ENCODE data around the gene SPECC1.
"Not testable (repeated sequence)": the region's sequence is repeated elsewhere in the genome, so short reads cannot be mapped to it uniquely, and the experiment has no call there.

SPECC1 gene

DNA sequence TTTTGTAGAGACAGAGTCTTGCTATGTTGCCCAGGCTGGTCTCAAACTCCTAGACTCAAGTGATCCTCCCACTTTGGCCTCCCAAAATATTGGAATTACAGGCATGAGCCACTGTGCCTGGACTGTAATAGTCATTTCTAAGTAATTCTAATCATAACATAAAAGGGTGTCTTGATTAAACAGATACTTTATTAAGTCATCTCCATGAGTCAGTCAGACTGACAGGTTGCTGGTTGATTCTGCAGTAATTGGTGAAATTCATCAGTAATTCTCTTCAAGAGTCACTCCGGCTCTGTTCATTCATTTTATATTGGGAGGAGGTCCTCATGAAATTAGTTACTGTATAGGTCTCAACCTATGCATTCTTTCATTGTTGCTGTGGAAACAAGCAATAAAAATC is 85.6 kb downstream of the SPECC1 start:
- no peak for DNase-seq (ENCODE audit: low spot score)

DNA sequence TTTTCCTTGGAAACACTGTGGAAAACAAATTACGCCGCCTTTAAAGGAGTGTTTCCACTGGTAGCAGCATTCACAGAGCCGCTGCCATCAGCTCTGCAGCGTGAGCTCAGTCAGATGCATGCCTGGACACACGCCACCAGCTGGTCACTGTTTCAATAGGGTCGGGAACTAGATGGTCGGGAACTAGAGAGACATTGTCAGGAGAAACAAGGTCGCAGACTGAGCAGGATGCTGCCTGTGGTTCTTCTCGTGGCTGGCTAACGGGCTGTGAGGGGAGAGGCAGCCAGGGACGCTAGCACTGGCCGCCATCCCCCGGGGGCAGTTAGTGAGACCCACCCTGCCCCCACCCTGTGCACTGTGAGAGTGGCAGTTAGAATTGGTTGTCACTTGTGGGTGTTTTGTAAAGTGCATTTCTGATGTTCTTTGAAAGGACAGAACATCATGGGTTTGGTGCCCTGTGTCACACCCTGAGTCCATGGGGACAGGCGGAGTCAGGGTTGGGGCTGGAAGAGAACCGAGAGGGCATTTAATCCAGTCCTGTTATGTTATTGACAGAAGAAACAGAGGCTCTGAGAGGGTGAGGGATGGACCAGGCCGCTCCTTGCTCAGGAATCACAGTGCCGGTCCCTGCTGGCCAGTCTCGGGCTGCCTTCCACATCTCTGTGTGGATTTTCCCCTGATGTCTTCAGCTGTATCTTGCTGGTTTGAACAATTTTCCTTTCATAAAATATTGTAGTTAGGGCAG is 86.3 kb downstream of the SPECC1 start:
- peak; percentile 64 for DNase-seq (ENCODE audit: low spot score)

DNA sequence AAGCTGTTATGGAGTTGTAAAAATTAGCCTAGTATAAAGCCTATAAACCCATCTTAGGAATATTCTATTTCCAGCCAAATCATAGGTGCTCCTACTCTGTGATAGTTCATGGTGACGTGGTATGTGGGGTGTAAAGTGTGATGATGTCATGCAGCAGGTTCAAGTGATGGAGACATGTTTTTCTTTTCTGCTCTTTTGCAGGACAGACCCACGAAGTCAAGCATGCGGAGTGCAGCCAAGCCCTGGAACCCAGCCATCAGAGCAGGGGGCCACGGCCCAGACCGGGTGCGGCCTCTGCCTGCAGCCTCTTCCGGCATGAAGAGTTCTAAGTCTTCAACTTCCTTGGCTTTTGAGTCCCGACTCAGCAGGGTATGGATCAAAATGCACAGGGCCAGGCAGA is 87.3 kb downstream of the SPECC1 start:
- no peak for DNase-seq (ENCODE audit: low spot score)

DNA sequence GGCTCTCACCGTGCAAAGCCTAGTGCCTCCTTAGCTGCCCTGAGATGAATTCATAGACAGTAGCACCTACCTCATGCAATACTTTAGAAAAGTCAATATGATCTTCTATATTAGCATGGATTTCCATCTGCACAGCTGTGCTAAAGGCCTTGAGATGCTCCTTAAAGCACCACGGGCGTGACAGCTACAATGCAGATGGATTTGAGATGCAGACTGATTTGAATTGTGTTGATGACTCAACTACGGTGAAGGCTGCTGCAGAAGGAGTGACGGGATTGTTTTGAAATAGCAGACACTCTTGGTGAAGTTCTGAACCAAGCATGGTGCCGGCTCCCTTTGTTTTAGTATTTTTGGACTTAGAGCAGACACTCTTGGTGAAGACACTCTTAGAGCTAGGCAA is 88.2 kb downstream of the SPECC1 start:
- DNase-seq (ENCODE audit: low spot score): no peak

DNA sequence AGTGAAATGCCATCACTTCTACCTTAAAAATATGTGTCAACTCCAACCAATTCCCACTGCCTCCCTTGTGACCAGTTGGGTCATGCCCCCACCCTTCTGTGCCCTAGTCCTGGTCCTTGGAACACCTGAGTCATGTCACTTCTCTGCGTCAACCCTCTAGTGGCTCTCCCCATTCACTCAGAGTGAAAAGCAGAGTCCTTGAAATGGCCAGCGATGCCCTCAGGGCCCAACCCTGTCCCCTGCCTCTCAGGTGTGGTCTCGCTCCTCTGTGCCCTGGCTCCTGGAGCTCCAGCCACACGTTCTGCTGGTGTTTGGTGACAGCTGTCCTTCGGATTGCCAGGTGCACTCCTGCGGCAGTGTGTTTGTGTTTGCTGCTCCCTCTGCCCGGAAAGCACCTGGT is 89.2 kb downstream of the SPECC1 start:
- no peak for DNase-seq (ENCODE audit: low spot score)

DNA sequence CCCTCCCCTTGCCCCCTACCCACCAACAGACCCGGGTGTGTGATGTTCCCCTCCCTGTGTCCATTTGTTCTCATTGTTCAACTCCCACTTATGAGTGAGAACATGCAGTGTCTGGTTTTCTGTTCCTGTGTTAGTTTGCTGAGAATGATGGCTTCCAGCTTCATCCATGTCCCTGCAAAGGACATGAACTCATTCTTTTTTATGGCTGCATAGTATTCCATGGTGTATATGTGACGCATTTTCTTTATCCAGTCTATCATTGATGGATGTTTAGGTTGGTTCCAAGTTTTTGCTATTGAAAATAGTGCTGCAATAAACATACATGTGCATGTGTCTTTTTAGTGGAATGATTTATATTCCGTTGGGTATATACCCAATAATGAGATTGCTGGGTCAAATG is 91.6 kb downstream of the SPECC1 start:
- DNase-seq (ENCODE audit: low spot score): not testable (repeated sequence)

DNA sequence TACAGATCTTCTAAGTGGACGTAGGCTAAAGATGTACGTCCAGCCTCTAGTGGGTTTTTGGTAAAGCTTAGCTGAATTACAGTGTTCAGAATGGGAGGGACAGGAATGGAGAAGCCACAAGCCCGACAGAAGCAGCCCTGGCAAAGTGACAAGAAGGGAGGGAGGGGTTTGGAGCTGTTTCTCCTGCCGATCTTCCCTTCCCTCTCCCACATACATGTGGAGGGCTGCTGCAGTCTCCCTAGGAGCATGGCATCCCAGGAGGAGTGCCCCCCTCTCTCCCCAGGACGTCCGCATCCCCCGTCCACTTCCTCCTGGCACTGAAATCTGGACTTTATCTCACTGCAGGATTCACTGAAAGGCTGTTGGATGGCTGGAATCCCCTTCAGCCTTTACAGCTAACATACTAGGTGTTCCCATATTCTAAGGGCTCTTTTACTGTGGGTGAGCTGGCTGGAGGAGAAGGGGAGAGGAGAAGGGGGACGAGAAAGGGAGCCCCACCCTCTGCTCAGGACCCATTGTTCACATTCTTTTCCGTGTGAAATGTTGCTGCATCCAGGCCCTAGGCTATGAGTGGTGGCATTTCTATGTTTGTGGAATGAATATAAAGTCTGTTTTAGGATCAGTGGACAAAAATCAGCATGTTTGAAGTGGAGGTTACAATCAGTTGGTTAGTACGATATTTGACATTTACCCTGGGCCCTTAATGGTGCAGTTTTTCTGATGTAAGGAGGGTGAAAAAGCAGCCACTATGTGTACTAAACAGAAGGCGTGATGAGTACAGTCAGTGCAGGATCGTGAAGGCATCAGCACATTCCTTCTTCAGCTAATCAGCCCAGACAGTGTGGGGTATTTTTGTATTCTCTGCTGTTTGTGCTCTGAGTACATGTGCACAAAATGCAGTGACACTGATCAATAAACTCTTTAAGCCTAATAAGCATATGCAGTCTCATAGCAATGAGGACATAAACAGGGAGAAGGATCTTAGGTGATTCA is 94.6 kb downstream of the SPECC1 start:
- DNase-seq (ENCODE audit: low spot score): no peak

DNA sequence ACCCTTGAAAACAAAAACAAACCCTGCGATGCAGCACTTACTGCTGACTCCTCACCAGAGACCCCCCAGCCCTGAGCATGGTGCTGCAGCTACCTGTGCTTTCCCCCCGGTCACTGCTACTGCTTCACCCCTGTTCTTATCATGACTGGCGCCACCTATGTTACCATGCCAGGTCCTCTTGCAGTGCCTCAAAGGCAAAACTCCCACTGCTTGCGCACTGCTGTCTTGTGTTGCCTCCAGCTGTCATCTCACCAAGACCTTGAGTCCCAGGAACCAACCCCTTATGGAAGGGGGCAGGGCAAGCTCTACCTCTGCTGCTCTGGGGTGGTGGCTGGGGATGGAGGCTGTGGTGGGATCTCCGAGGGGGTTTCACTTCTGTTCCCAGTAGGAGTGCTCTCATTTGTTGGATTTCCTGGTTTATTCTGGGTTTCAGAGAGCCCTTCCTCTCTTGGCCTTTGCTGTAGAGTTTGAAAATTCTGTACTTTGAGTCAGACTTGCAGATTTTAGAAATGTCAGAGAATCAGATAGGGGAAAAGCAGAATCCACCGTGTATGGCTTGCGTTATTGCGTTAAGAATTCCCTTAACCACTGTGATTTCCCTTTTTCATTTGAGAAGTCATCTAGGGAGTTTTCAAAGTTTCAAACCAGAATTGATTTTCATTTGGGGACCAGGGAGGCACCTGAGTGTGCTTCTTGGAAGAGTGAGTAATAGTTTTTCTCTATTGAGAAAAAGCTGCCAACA is 96.6 kb downstream of the SPECC1 start:
- DNase-seq (ENCODE audit: low spot score): no peak

DNA sequence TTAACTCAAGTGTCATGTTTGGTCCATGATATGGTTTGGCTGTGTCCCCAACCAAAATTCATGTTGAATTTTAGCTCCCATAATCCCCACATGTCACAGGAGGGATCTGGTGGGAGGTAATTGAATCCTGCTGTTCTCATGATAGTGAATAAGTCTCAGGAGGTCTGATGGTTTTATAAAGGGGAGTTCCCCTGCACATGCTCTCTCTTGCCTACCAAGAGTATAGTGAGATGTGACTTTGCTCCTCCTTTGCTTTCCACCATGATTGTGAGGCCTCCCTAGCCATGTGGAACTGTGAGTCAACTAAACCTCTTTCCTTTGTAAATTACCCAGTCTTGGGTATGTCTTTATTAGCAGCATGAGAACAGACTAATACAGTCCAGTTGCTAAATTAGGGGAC is 97.3 kb downstream of the SPECC1 start:
- DNase-seq (ENCODE audit: low spot score): not testable (repeated sequence)

DNA sequence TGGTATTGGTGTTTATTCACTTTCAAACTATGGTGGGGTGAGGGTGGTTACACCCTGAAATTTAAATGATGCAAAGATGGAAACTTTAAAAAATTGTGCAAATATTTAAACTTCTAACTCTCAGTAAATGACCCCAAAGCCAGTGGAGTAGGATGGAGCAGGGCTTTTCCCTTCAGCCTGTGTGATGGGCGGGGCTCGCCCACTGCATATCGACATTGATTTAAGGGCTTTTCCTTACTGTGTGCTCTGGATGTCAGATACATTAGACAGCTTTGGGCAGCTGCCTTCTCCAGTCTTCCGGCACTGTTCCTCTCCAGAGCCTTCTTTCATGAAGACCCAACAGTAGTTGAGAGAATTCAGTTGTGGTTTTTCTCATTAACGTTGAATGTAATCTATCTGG is 99.9 kb downstream of the SPECC1 start:
- no peak for DNase-seq (ENCODE audit: low spot score)

DNA sequence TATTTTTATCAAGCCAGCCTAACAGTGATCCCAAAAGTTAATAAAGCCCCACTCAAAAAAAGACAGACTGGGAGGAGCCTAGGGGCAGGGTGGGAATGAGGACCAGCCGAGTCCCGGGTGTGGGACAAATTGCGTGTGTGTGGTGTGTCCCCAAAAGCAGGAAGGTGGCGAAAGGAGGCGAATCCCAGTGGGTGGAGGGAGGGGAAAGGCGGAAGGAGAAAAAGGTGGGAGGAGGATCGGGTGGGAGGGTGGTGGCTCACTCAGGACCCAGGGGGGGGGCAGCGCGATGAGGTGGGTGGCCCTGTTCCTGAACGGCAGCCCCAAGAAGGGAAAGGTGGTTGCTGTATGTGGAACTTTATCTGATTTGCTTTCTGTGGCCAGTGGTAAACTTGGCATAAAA is 102.4 kb downstream of the SPECC1 start:
- no peak for DNase-seq (ENCODE audit: low spot score)

DNA sequence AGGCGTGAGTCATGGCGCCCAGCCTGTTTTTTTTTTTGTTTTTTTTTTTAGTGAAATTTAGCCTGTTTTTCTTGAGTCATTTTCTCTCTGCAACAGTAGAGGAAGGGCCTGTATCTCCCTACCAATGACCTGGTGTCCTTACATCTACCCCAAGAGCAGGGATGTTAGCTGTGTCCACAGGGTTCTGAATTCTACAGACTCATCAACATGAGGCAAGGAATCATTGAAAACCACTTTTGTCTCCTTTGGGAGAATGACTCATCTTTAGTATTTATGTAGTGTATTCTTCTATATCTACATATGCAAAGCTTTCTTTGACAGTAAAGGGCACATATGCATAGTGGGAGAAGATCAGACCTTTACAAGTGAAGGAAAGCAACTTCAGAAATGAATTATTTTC is 105.3 kb downstream of the SPECC1 start:
- DNase-seq (ENCODE audit: low spot score): no peak

DNA sequence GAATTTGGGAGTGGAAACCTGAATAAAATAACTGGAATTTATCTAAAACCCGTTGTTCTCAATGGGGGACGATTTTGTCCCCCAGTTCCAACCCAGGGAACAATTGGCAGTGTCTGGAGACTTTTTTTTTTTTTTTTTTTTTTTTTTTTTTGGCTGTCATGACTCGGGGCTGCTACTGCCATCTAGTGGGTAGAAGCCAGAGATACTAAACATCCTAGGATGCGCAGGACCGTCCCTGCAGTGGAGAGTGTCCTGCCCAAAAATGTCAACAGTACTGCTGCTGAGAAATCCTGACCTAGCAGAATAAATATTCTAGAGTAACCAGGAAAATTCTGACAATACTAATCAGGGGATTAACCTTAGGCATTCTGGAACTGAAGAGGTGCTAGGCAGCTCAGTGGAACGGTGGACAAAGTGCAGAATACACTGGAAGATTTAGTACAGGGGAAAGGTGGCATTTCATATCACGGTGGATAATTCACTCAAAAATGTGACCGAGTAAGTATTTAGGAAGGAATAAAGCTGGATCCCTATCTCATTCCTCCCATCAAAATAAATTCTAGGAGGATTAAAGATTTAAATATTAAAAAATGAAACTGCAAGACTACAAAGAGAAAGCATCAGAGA is 107.6 kb downstream of the SPECC1 start:
- no peak for DNase-seq (ENCODE audit: low spot score)

DNA sequence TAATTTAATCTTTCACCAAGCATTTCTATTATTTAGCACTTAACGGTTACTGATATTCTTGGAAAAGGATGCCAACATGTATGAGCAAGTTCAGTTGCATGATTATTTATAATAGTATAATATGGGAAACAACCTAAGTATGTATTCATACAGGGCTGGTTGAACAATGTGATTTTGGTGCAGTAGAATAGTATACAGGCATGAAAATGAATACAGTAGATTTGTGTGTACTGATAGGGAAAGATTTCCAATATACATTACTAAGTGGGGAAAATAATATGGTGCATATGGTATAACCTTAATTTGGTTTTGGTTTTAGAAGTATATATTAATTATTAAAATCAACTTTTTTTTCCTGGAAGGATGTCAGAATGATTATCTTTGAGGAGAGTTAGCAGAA is 109.1 kb downstream of the SPECC1 start:
- DNase-seq (ENCODE audit: low spot score): no peak

DNA sequence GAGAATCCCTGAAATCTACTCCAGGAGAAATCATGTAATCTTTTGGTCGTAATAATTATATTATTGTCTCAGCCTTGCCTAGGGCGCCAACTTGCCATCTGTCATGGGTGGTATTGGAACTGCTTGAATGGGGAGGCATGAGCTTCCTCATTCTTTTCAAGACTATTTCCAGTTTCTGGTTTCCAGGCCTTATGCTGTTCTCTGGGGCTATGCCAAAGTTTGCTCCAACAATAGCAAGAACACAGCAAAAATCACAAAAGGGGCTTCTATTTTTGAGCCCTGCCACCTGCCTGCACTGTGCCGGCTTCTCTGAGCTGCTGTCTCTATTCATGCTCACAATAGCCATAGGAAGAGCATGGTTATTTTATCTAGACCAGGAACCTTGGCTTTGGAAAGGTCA is 111.7 kb downstream of the SPECC1 start:
- no peak for DNase-seq (ENCODE audit: low spot score)

DNA sequence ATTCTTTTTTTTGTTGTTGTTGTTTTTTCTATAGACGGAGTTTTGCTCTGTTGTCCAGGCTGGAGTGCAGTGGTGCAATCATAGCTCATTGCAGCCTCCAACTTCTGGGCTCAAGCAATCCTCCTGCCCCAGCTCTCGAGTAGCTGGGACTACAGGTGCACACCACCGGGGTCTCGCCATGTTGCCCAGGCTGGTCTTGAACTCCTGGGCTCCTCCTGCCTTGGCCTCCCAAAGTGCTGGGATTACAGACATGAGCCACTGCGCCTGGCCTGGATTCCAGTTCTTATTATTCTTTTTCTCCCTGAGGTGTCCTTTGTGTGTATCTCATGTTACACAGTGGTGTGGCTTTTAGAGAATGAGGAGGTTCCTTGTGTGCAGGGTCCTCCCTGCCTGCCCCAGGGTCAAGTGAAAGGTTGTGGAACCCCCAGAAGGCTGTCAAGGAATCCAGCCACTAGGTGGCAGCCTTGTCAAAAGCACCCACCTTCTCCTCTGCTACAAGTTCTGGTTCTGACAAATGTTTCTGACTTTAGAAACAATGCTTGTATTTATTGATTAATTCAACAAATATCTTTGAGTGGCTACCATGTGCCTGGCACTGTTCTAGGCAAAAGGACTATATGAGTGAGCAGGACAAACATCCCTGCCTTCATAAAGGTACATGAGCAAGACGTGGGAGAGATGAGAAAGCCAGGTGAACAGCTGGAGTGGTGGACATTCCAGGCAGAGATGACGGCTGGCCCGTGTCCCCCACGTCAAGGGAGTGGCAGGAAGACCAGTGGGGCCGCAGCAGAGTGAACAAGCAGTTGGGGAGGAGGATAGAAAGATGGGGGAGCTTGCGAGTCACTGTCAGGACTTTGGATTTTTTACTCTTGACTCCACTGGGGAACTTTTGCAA is 112.4 kb downstream of the SPECC1 start:
- peak; percentile 68 for DNase-seq (ENCODE audit: low spot score)

DNA sequence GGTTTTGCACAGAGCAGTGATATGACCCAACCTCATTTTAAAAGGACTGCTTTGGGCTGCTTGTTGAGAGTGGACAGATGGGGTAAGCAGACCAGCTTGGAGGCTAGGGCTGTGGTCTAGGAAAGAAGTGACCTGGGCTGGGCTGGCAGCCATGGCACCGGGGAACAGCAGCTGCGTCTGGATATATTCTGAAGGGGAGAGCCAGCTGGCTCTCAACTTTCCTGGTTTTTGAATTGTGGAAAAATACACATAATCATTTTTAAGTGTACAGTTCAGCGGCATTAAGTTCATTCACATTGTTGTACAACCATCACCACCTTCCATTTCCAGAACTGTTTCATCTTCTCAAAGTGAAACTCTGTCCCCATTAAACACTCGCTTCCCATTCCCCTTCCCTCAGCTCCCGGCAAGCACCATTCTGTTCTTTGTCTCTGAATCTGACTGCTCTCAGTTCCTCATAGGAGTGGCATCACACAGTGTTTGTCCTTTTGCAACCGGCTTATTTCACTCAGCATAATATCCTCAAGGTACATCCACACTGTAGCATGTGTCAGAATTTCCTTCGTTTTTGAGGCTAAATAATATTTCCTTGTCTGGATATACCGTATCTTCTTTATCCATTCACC is 113.2 kb downstream of the SPECC1 start:
- no peak for DNase-seq (ENCODE audit: low spot score)

DNA sequence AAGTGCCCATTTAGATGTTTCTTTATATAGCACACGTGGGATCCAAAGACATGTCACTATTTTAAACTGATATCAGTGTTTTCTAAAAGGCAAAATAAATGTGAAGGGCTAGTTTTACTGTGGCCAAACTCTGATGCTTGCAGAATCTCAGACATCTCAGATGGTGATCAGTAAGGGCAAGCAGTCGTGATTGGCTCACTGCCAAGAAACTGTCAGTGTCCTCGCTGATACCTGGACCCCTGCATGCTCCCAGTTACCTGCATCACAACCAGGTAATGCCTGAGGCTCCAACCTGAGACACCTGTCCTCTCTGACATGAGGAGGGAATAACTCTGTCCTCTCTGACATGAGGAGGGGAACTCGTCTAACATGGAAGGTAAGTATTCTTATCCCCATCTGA is 114.0 kb downstream of the SPECC1 start:
- no peak for DNase-seq (ENCODE audit: low spot score)

DNA sequence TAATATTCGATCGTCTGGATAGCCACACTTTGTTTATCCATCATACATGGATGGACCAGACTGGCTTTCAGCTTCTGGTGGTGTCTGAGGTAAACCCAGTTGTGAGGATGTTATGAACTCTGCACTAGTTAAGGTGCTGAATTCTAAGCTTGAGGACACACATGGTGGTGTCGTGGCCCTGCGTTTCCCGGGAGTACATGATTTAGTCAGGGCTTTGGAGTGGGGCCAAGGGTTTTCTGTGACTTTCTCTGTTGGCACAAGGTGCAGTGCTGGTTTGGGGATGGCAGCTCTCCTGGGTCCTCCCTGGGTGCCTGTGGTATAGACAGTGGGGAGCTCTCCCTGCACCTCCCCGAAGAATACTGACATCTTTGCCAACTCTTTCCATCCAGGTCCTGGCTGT is 116.6 kb downstream of the SPECC1 start:
- DNase-seq (ENCODE audit: low spot score): no peak

DNA sequence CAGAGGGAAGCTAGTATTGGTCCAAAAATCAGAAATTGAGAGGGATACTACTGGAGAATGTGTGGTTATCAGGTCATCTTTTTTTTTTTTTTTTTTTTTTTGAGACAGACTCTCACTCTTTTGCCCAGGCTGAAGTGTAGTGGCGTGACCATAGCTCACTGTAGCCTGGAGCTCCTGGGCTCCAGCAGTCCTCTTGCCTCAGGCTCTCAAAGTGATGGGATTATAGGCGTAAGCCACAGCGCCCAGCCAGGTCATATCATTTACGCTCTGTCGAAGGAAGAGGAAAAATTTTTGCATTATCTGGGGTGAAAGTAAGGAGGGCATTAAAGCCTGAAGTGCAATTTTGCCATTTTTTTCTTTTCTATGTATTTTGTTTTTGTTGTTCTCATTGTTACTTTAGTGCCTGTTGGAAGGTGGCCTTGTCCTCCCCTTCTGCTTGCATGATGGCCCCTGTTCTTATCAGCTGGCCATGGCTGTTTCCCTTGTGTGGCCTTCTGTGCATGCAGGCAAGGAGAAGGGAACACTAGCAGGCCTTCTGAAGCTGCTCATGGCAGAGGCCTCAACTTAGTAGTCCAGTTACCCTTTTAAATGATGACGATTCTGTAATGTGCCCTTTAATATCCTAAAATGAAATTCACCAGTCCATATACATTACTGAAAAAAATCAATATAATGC is 118.3 kb downstream of the SPECC1 start:
- no peak for DNase-seq (ENCODE audit: low spot score)

Data from hepatic stellate cell (primary cell).